ENCODE data around the gene CEMIP2.

CEMIP2 gene

DNA sequence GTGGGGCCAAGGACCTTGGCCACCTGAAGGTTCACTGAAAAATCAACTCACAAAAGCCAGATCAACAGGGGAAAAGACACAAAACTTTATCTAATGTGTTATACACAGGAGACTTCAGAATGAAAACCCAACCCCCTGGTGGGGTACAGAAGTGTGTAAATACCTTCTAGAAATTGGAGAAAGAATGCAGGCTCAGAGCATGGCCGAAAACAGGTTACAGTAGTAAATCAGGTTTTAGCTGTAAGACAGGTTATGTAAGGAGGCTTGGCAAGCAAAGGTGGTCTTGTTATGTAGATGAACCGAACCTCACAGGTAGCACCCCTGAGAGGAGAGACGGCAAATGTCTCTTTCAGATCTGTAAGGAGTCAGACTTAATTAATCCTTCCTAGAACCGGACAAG is 10.0 kb downstream of the CEMIP2 start:
- TF ChIP-seq, protein P1, sequence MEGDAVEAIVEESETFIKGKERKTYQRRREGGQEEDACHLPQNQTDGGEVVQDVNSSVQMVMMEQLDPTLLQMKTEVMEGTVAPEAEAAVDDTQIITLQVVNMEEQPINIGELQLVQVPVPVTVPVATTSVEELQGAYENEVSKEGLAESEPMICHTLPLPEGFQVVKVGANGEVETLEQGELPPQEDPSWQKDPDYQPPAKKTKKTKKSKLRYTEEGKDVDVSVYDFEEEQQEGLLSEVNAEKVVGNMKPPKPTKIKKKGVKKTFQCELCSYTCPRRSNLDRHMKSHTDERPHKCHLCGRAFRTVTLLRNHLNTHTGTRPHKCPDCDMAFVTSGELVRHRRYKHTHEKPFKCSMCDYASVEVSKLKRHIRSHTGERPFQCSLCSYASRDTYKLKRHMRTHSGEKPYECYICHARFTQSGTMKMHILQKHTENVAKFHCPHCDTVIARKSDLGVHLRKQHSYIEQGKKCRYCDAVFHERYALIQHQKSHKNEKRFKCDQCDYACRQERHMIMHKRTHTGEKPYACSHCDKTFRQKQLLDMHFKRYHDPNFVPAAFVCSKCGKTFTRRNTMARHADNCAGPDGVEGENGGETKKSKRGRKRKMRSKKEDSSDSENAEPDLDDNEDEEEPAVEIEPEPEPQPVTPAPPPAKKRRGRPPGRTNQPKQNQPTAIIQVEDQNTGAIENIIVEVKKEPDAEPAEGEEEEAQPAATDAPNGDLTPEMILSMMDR (IDR thresholded peaks at IDR 0.05; ENCODE audit: borderline replicate concordance, insufficient read depth, low read depth, low read length) = no peak
- no peak overlapping the region for H3K4me3 ChIP-seq (ENCODE audit: low read depth, low read length)

DNA sequence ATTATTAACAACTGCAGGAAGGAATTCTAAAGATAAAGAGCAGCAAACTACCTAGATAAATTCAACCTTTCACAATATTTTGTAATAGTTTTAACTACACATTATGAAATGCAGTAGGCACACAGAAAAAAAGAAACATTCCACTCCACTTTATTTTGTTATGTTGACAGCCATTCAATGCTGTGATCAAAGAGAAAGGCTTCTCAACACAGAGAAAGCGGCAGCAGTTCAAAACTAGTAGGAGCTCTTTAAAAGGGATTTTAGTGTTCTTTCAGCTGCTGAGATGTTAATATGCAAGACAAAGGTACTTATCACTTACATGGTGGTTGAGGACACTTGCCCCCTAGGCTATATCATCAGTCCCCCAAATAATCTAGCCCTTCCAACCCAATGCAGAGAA is 11.6 kb downstream of the CEMIP2 start:
- H3K4me3 ChIP-seq (ENCODE audit: low read depth, low read length) = no peak overlapping the region

GRCh38 chr9:71755869-71756268 is 12.4 kb downstream of the CEMIP2 start:
- TF ChIP-seq, protein P1 (IDR thresholded peaks at IDR 0.05; ENCODE audit: borderline replicate concordance, insufficient read depth, low read depth, low read length) = no peak
- no peak overlapping the region for H3K4me3 ChIP-seq (ENCODE audit: low read depth, low read length)

More for the DNA sequence above, 11.6 kb downstream of the CEMIP2 start:
- TF ChIP-seq, protein P1 (IDR thresholded peaks at IDR 0.05; ENCODE audit: borderline replicate concordance, insufficient read depth, low read depth, low read length) = no peak

GRCh38 chr9:71755230-71755629 is 13.1 kb downstream of the CEMIP2 start:
- TF ChIP-seq, protein P1 (IDR thresholded peaks at IDR 0.05; ENCODE audit: borderline replicate concordance, insufficient read depth, low read depth, low read length) = no peak
- no peak overlapping the region for H3K4me3 ChIP-seq (ENCODE audit: low read depth, low read length)

DNA sequence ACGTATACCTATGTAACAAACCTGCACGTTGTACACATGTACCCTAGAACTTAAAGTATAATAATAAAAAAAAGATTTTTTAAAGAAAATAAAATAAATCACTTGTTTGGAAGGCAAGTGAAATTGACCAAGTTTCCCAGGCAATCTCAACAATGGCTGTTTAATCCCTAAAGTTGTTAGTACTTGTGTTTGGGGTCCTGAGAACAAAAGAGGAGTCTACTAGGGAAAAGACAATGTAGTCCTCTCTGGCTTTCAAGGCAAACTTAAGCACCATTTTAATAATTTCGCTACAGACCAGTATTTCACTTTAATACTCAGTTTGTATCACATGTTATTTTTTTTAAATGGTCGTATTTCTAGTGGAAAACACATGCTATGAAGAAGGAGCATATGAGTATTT is 14.2 kb downstream of the CEMIP2 start:
- TF ChIP-seq, protein P1 (IDR thresholded peaks at IDR 0.05; ENCODE audit: borderline replicate concordance, insufficient read depth, low read depth, low read length) = no peak
- H3K4me3 ChIP-seq (ENCODE audit: low read depth, low read length) = no peak overlapping the region

DNA sequence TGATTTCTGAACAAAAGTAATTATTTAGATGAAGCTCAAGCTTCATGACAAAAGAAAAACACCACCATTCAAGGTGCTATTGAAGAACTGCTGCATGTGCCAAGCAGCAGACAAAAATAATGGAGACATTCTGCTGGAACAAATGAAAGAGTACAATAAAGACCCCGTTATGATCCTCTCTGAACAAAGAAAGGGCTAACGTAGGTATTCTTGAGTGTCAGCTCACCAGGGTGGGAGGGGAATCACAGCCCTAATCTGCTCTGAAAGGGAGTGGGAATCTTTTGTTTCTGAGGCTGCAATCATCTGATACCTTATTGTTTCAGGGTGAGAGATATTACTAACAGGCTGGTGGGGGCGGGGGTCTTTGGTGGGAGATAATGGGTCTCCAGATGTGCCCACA is 15.4 kb downstream of the CEMIP2 start:
- TF ChIP-seq, protein P1 (IDR thresholded peaks at IDR 0.05; ENCODE audit: borderline replicate concordance, insufficient read depth, low read depth, low read length) = no peak
- H3K4me3 ChIP-seq (ENCODE audit: low read depth, low read length) = no peak overlapping the region

- no peak overlapping the region for H3K4me3 ChIP-seq (ENCODE audit: low read depth, low read length)
- TF ChIP-seq, protein P1 (IDR thresholded peaks at IDR 0.05; ENCODE audit: borderline replicate concordance, insufficient read depth, low read depth, low read length) = no peak
Measured at GRCh38 chr9:71752352-71752751, 16.0 kb downstream of the CEMIP2 start.
